NB4 (cell line): Measurements from ENCODE around the gene BHLHA15.
"Not testable (repeated sequence)": the region's sequence is repeated elsewhere in the genome, so short reads cannot be mapped to it uniquely, and the experiment has no call there.

Source experiments
- MYC ChIP-seq: IDR thresholded peaks from 2 replicates; pipeline ENCODE4 v1.6.1; 2011; ENCODE audit warnings: low read depth, low read length
- POLR2A ChIP-seq: IDR thresholded peaks from 2 replicates; pipeline ENCODE4 v1.6.1; 2011; ENCODE audit warnings: mild to moderate bottlenecking; ENCODE audit not compliant: insufficient read length; ENCODE audit errors: extremely low read depth
- TF ChIP-seq, protein P1 (sequence below): IDR thresholded peaks from one replicate; pipeline ENCODE4 v1.5.1; 2012; ENCODE audit warnings: low read depth, low read length
- TF ChIP-seq, protein P2 (sequence below): IDR thresholded peaks from 2 replicates; pipeline ENCODE4 v1.6.1; 2011; ENCODE audit warnings: low read depth, low read length

DNA sequence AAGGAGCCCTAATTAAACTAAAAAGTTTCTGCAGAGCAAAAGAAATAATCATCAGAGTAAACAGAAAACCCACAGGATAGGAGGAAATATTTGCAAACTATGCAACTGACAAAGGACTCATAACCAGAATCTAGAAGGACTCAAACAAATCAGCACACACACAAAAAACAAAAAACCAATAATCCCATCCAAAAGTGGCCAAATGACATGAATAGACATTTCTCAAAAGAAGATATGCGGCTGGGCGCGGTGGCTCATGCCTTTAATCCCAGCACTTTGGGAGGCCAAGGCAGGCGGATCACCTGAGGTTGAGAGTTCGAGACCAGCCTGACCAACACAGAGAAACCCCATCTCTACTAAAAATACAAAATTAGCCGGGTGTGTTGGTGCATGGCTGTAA, 8.1 kb downstream of the BHLHA15 start:
- TF ChIP-seq POLR2A, MYC: not testable (repeated sequence)
- TF ChIP-seq, protein P1, sequence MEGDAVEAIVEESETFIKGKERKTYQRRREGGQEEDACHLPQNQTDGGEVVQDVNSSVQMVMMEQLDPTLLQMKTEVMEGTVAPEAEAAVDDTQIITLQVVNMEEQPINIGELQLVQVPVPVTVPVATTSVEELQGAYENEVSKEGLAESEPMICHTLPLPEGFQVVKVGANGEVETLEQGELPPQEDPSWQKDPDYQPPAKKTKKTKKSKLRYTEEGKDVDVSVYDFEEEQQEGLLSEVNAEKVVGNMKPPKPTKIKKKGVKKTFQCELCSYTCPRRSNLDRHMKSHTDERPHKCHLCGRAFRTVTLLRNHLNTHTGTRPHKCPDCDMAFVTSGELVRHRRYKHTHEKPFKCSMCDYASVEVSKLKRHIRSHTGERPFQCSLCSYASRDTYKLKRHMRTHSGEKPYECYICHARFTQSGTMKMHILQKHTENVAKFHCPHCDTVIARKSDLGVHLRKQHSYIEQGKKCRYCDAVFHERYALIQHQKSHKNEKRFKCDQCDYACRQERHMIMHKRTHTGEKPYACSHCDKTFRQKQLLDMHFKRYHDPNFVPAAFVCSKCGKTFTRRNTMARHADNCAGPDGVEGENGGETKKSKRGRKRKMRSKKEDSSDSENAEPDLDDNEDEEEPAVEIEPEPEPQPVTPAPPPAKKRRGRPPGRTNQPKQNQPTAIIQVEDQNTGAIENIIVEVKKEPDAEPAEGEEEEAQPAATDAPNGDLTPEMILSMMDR = not testable (repeated sequence)
- TF ChIP-seq, protein P2, sequence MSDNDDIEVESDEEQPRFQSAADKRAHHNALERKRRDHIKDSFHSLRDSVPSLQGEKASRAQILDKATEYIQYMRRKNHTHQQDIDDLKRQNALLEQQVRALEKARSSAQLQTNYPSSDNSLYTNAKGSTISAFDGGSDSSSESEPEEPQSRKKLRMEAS = not testable (repeated sequence)
